DND-41 (cell line): ENCODE measurements around the gene TMEM132D.

Experiments used
- ATAC-seq: fragments of 200-7000 bp; cut with Tn5 transposase; 3 replicates; pipeline ENCODE4 v1.9.1; 2021; ENCODE audit warnings: low read depth; ENCODE audit not compliant: insufficient read depth
- DNase-seq: peaks from one replicate; pipeline ENCODE4 v3.0.0-alpha.2; 2020
- H2AFZ ChIP-seq: 2 replicates; pipeline ENCODE4 v1.6.0; 2012; ENCODE audit warnings: low read depth, low read length
- H3K27ac ChIP-seq: 2 replicates; pipeline ENCODE4 v1.5.1; 2012; ENCODE audit warnings: low read length, inconsistent platforms
- H3K27me3 ChIP-seq: fragments of 200-600 bp; sonication (generic); 2 replicates; pipeline ENCODE4 v1.6.0; 2012; ENCODE audit warnings: low read length, mild to moderate bottlenecking, inconsistent platforms; ENCODE audit not compliant: insufficient read depth, poor library complexity
- H3K36me3 ChIP-seq: 2 replicates; pipeline ENCODE4 v1.5.1; 2012; ENCODE audit warnings: low read length, inconsistent platforms; ENCODE audit not compliant: insufficient read depth
- H3K4me1 ChIP-seq: 2 replicates; pipeline ENCODE4 v1.5.1; 2012; ENCODE audit warnings: mild to moderate bottlenecking, low read length; ENCODE audit not compliant: insufficient read depth
- H3K4me2 ChIP-seq: 2 replicates; pipeline ENCODE4 v1.6.0; 2012; ENCODE audit warnings: mild to moderate bottlenecking, moderate library complexity, low read length, inconsistent platforms; ENCODE audit not compliant: insufficient read depth
- H3K4me3 ChIP-seq, 2 experiments: fragments of 200-600 bp in 1 of 2; shearing (Covaris generic) in 1 of 2; 2 replicates each; pipeline ENCODE4 v1.5.1; 2012 to 2016; ENCODE audit warnings: inconsistent platforms in 2 of 2, low read length in 2 of 2, mild to moderate bottlenecking in 2 of 2, low read depth in 1 of 2, moderate library complexity in 1 of 2
- H3K79me2 ChIP-seq: 2 replicates; pipeline ENCODE4 v1.6.0; 2012; ENCODE audit warnings: low read length, inconsistent platforms; ENCODE audit not compliant: insufficient read depth
- H3K9ac ChIP-seq: 2 replicates; pipeline ENCODE4 v1.6.0; 2012; ENCODE audit warnings: low read depth, mild to moderate bottlenecking, inconsistent platforms, low read length, moderate library complexity
- H3K9me3 ChIP-seq: 2 replicates; pipeline ENCODE4 v1.5.1; 2012; ENCODE audit warnings: low read length, moderate library complexity, mild to moderate bottlenecking, inconsistent platforms; ENCODE audit not compliant: insufficient read depth, severe bottlenecking
- H4K20me1 ChIP-seq: 2 replicates; pipeline ENCODE4 v1.6.0; 2012; ENCODE audit warnings: low read length; ENCODE audit not compliant: insufficient read depth
- CTCF ChIP-seq: IDR thresholded peaks from 2 replicates; pipeline ENCODE4 v1.5.1; 2012; ENCODE audit warnings: borderline replicate concordance, low read length, moderate library complexity, mild to moderate bottlenecking; ENCODE audit not compliant: poor library complexity, severe bottlenecking; ENCODE audit errors: extremely low read depth
- EZH2 ChIP-seq: IDR thresholded peaks from 3 replicates; pipeline ENCODE4 v1.6.1; 2012; ENCODE audit warnings: borderline replicate concordance, low read depth, mild to moderate bottlenecking, moderate library complexity, low read length, inconsistent platforms; ENCODE audit not compliant: severe bottlenecking

The TMEM132D gene

GRCh38 chr12:129226005-129226404, 677.8 kb downstream of the TMEM132D start:
- no peak overlapping the region for H3K27ac ChIP-seq
- ATAC-seq (no peak), DNase-seq (no peak)
- no peaks in the 10 kb centered on the region for H3K27me3 ChIP-seq
- H3K36me3 ChIP-seq: no peaks in the 10 kb centered on the region
- no peak overlapping the region for H2AFZ ChIP-seq
- TF ChIP-seq CTCF (no peak), EZH2 (no peak)
- H3K4me1 ChIP-seq: no peaks in the 10 kb centered on the region
- no peak overlapping the region for H3K4me3 ChIP-seq
- H4K20me1 ChIP-seq: no peaks in the 10 kb centered on the region
- H3K4me2 ChIP-seq: no peak overlapping the region
- no peaks in the 10 kb centered on the region for H3K9me3 ChIP-seq
- H3K79me2 ChIP-seq: no peaks in the 10 kb centered on the region
- no peak overlapping the region for H3K9ac ChIP-seq

- peaks cover 25% of the 10 kb centered on the region for H3K4me1 ChIP-seq
- peak; percentile 99 for ATAC-seq
- no peaks in the 10 kb centered on the region for H4K20me1 ChIP-seq
- H3K9ac ChIP-seq: no peak overlapping the region
- no peaks in the 10 kb centered on the region for H3K79me2 ChIP-seq
- H3K4me3 ChIP-seq: no peak overlapping the region
- H3K27me3 ChIP-seq: no peaks in the 10 kb centered on the region
- no peak overlapping the region for H3K4me2 ChIP-seq
- peak overlapping the region; percentile 60 for H3K27ac ChIP-seq
- H3K36me3 ChIP-seq: no peaks in the 10 kb centered on the region
- TF ChIP-seq CTCF (no peak), EZH2 (no peak)
- peaks cover 18% of the 10 kb centered on the region for H3K9me3 ChIP-seq
- DNase-seq: peak; percentile 46
- no peak overlapping the region for H2AFZ ChIP-seq
Measured at GRCh38 chr12:129215556-129215955, 688.3 kb downstream of the TMEM132D start.

GRCh38 chr12:129213551-129213950, 690.3 kb downstream of the TMEM132D start:
- H3K27me3 ChIP-seq: no peaks in the 10 kb centered on the region
- no peak overlapping the region for H3K9ac ChIP-seq
- no peak for ATAC-seq
- no peak for DNase-seq
- peaks cover 25% of the 10 kb centered on the region for H3K4me1 ChIP-seq
- no peaks in the 10 kb centered on the region for H3K36me3 ChIP-seq
- no peak for TF ChIP-seq CTCF
- no peak for TF ChIP-seq EZH2
- H4K20me1 ChIP-seq: no peaks in the 10 kb centered on the region
- no peak overlapping the region for H3K4me2 ChIP-seq
- no peak overlapping the region for H3K27ac ChIP-seq
- peaks cover 13% of the 10 kb centered on the region for H3K9me3 ChIP-seq
- no peaks in the 10 kb centered on the region for H3K79me2 ChIP-seq
- H2AFZ ChIP-seq: no peak overlapping the region
- no peak overlapping the region for H3K4me3 ChIP-seq
